Activated naive CD4-positive, alpha-beta T cell treated with anti-CD3 and anti-CD28 coated beads for 36 hours (primary cell): Measurements from ENCODE around the gene FOXD2. TPM values are rescaled to one million over a fixed set of nuclear protein-coding genes. Genes with fewer than 3 reads are reported as not detected.

Experiments
- CTCF ChIA-PET: fragments of 350-600 bp; sonication (Branson Sonifier 250); formaldehyde crosslinking; loops from one replicate; lab custom pipeline; 2021; ENCODE audit warnings: antibody characterized with exemption; lab: Charles Lee
- DNase-seq: peaks from one replicate; pipeline ENCODE4 v3.0.0-alpha.2; 2020
- H3K27ac Mint-ChIP-seq: one replicate; pipeline ENCODE4 v1.8.0; 2021; ENCODE audit warnings: mild to moderate bottlenecking, mixed read lengths
- H3K27me3 Mint-ChIP-seq: one replicate; pipeline ENCODE4 v1.8.0; 2021; ENCODE audit warnings: low read depth, mixed read lengths
- H3K36me3 Mint-ChIP-seq: one replicate; pipeline ENCODE4 v1.8.0; 2021; ENCODE audit warnings: low read depth, mixed read lengths
- H3K4me1 Mint-ChIP-seq: one replicate; pipeline ENCODE4 v1.8.0; 2021; ENCODE audit warnings: low read depth, mixed read lengths
- H3K4me3 Mint-ChIP-seq: one replicate; pipeline ENCODE4 v1.8.0; 2021; ENCODE audit warnings: mild to moderate bottlenecking, moderate library complexity, mixed read lengths
- H3K9me3 Mint-ChIP-seq: one replicate; pipeline ENCODE4 v1.8.0; 2021; ENCODE audit warnings: mixed read lengths
- intact Hi-C: fragments of 100-400 bp; cut with micrococcal nuclease; formaldehyde crosslinking; loops from one replicate; pipeline ENCODE4 v1.15.1; 2023
- total RNA-seq, 2 experiments: library from RNA; stranded (reverse); gene quantifications; one replicate each; pipeline ENCODE4 v1.2.3, GENCODE V29; 2021

FOXD2 gene
- total RNA-seq, 2 experiments from 2014 or later, result 0.12 to 0.19 TPM

DNA sequence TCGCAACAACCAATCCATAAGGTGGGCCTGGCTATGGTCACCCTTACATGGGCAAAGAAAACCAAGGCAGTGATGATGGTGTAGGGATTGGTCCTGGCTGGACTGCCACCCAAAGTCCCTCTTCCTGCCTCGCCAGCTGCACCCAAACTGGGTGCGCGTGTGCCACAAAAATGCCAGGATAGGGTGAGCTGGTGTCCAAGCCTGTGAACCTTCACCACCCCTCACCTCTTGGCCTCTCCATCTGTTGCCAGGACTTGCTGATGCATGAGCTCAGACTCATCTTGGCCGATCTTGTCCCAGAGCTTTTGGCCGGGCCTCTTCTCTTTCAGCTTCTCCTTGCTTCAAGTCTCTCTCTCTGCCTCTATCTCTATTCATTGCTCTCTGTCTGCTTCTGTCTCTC is 41.8 kb downstream of the FOXD2 start:
- H3K9me3 Mint-ChIP-seq, result no peaks in the 10 kb centered on the region
- no peak overlapping the region for H3K27ac Mint-ChIP-seq
- H3K4me1 Mint-ChIP-seq, result no peaks in the 10 kb centered on the region
- intact Hi-C loops, result no loop called here
- DNase-seq, result no peak
- no peak overlapping the region for H3K4me3 Mint-ChIP-seq
- H3K27me3 Mint-ChIP-seq, result peaks cover 15% of the 10 kb centered on the region
- CTCF ChIA-PET, result no interaction called here
- H3K36me3 Mint-ChIP-seq, result no peaks in the 10 kb centered on the region

DNA sequence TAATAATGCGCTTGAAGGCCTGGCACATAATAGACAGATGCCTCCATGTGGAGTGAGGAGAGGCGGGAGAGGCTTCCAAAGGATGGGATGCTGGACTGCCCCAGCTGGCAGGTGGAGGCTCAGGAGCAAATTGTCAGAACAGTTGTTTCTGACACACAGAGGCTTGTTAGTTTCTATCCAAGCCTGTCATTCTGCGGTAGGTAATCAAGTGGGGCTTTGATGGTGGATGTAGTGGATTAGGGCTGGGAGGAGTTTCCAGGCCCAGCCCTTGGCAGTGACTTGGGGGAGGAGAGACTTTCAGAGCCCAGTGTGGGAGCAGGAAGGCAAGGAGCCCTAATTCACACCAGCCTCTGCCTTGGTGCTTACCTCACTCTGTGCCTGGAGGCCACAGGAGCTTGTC is 44.1 kb downstream of the FOXD2 start:
- intact Hi-C loops, result no loop called here
- Mint-ChIP-seq H3K27ac (no peak overlapping the region), H3K4me3 (no peak overlapping the region), H3K27me3 (peaks cover 15% of the 10 kb centered on the region), H3K36me3 (no peaks in the 10 kb centered on the region), H3K4me1 (no peaks in the 10 kb centered on the region), H3K9me3 (no peaks in the 10 kb centered on the region)
- no peak for DNase-seq
- CTCF ChIA-PET, result no interaction called here

GRCh38 chr1:47482786-47483185 is 44.9 kb downstream of the FOXD2 start:
- no peak overlapping the region for H3K4me3 Mint-ChIP-seq
- H3K27me3 Mint-ChIP-seq, result peaks cover 15% of the 10 kb centered on the region
- DNase-seq, result no peak
- H3K9me3 Mint-ChIP-seq, result no peaks in the 10 kb centered on the region
- no peaks in the 10 kb centered on the region for H3K36me3 Mint-ChIP-seq
- H3K4me1 Mint-ChIP-seq, result no peaks in the 10 kb centered on the region
- intact Hi-C loops, result no loop called here
- no peak overlapping the region for H3K27ac Mint-ChIP-seq
- CTCF ChIA-PET, result no interaction called here

DNA sequence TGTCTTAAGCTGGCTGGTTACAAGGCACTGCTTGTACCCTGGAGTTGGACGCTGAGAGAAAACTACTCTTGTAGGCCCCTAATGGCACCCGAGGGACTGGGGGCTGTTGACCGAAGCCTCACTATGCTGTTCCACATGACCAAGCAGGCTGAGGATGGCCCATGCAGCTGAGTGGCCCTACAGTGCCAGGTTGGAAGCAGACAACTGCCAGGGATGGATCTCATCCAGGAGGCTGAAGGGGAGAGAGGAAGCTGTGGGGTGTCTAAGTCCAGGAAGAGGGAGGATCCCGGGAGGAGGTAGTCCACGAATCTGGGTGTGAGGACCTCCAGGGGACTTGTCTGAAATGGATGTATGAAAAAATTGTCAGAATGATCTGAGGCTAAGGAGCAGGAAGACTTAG is 45.8 kb downstream of the FOXD2 start:
- H3K9me3 Mint-ChIP-seq, result no peaks in the 10 kb centered on the region
- no peak for DNase-seq
- H3K4me1 Mint-ChIP-seq, result no peaks in the 10 kb centered on the region
- intact Hi-C loops, result no loop called here
- no peak overlapping the region for H3K4me3 Mint-ChIP-seq
- H3K27ac Mint-ChIP-seq, result no peak overlapping the region
- peaks cover 11% of the 10 kb centered on the region for H3K27me3 Mint-ChIP-seq
- CTCF ChIA-PET, result interaction anchor here (0.8 to 1.1 kb wide), 2 partner anchors 46 to 77 kb away, joined by 3 read pairs; partner anchors contain the start of gene FOXD2
- H3K36me3 Mint-ChIP-seq, result no peaks in the 10 kb centered on the region

DNA sequence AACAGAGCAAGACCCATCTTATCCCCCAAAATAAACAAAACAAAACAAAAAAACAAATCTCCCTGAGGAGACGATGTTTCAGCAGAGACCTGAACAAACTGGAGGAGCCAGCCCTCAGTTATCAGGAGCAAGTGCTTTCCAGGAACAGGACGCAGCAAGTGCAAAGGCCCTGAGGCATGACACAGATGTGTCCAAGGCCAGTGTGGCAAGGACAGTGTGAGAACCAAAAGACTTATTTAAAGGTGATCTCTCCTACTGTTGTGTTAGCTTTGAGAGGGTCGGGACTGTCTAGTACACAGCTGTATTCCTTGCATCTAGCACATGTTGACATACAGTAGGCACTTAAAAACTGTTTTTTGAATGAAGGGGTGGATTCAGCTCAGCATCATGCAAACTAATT is 48.0 kb downstream of the FOXD2 start:
- intact Hi-C loops, result no loop called here
- no peak overlapping the region for H3K4me3 Mint-ChIP-seq
- H3K36me3 Mint-ChIP-seq, result no peaks in the 10 kb centered on the region
- CTCF ChIA-PET, result interaction anchor here (1.4 kb wide), 1 partner anchor 9 kb away, joined by 3 read pairs; no protein-coding TSS in a partner anchor
- H3K4me1 Mint-ChIP-seq, result no peaks in the 10 kb centered on the region
- peaks cover 9% of the 10 kb centered on the region for H3K27me3 Mint-ChIP-seq
- H3K27ac Mint-ChIP-seq, result no peak overlapping the region
- DNase-seq, result no peak
- no peaks in the 10 kb centered on the region for H3K9me3 Mint-ChIP-seq

GRCh38 chr1:47487332-47487731 is 49.5 kb downstream of the FOXD2 start:
- Mint-ChIP-seq H3K4me3 (no peak overlapping the region), H3K36me3 (no peaks in the 10 kb centered on the region), H3K27me3 (peaks cover 3% of the 10 kb centered on the region), H3K9me3 (no peaks in the 10 kb centered on the region), H3K4me1 (no peaks in the 10 kb centered on the region), H3K27ac (no peak overlapping the region)
- no peak for DNase-seq
- intact Hi-C loops, result no loop called here
- CTCF ChIA-PET, result no interaction called here

DNA sequence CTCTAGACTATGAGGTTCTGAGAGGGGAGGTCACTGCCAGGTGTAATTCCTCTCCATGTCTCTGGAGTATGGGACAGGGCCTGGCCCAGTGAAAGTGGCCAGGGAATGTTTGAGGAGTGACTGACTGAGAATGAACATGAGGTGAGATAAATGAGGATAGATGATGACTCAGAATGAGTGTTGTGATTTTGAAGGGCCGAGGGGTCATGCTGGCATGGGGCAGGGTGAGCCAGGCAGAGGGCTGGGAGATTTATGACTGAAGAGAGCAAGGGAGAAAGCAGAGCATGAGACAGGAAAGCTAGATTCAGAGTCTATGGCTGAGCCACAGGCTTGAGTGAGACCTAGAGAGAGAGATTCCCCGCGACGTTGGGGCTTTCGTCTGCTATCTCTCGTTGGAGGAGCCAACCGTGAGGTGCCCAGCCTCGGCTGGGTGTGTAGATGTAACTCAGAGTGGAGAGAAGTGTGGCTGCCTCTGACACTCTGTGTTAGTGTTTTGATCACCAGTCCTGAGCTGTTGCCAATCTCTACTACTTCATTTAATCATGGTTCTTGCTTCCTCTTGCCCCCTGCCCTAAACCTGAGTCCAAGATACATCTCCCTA is 50.1 kb downstream of the FOXD2 start:
- CTCF ChIA-PET, result no interaction called here

More for the DNA sequence above, 50.1 kb downstream of the FOXD2 start:
- Mint-ChIP-seq H3K27ac (no peak overlapping the region), H3K4me3 (no peak overlapping the region), H3K4me1 (no peaks in the 10 kb centered on the region), H3K9me3 (no peaks in the 10 kb centered on the region), H3K36me3 (no peaks in the 10 kb centered on the region), H3K27me3 (peaks cover 3% of the 10 kb centered on the region)
- intact Hi-C loops, result no loop called here
- no peak for DNase-seq

Other genes starting within 250 kb of the FOXD2 start
- gene PDZK1IP1, start 248.0 kb upstream of the FOXD2 start, total RNA-seq, result not detected
- gene TAL1, start 205.8 kb upstream of the FOXD2 start, total RNA-seq, result not detected
- 10 to 100 TPM; 41.4 to 43.5 TPM for gene STIL, start 123.9 kb upstream of the FOXD2 start, total RNA-seq
- gene CMPK1, start 104.3 kb upstream of the FOXD2 start, total RNA-seq, result 100 to 1,000 TPM; 104 to 105 TPM
- gene FOXE3, start 21.8 kb upstream of the FOXD2 start, total RNA-seq, result not detected